Spleen (tissue), 11 donors: ENCODE results near the gene VPS25. TPM values are rescaled to one million over a fixed set of nuclear protein-coding genes. Genes with fewer than 3 reads are reported as not detected.

Experiments
- DNase-seq: peaks from one replicate; pipeline ENCODE4 v3.0.0-alpha.2; 2020
- H3K27ac ChIP-seq, 8 donors: fragments of 200-600 bp; sonication (generic) in 7 of 8; 1 replicate in 4 of 8; 2 replicates in 4 of 8; pipeline versions ENCODE4 v1.5.0 to v1.8.0; 2016 to 2021; ENCODE audit warnings: inconsistent platforms in 4 of 8, mild to moderate bottlenecking in 4 of 8, moderate library complexity in 1 of 8
- H3K27me3 ChIP-seq, 7 donors: fragments of 200-600 bp; sonication (generic) in 6 of 7; replicated peaks in 1 of 7; 1 replicate in 4 of 7; 2 replicates in 3 of 7; pipeline versions ENCODE4 v1.5.0 to v1.8.0; 2016 to 2021; ENCODE audit warnings: inconsistent platforms in 3 of 7, mild to moderate bottlenecking in 1 of 7
- H3K36me3 ChIP-seq, 6 donors: fragments of 200-600 bp; sonication (generic) in 5 of 6; 1 replicate in 4 of 6; 2 replicates in 2 of 6; pipeline versions ENCODE4 v1.5.0 to v1.8.0; 2016 to 2021; ENCODE audit warnings: inconsistent platforms in 2 of 6
- H3K4me1 ChIP-seq, 6 donors: fragments of 200-600 bp; sonication (generic) in 5 of 6; 1 replicate in 3 of 6; 2 replicates in 3 of 6; pipeline versions ENCODE4 v1.5.0 to v1.8.0; 2016 to 2021; ENCODE audit warnings: inconsistent platforms in 3 of 6
- H3K4me3 ChIP-seq, 8 donors: fragments of 200-600 bp; sonication (generic) in 7 of 8; 1 replicate in 4 of 8; 2 replicates in 4 of 8; pipeline versions ENCODE4 v1.5.0 to v1.8.0; 2016 to 2021; ENCODE audit warnings: inconsistent platforms in 4 of 8, mild to moderate bottlenecking in 4 of 8, moderate library complexity in 2 of 8
- H3K9me3 ChIP-seq, 8 donors: fragments of 200-600 bp; sonication (generic) in 7 of 8; 1 replicate in 4 of 8; 2 replicates in 4 of 8; pipeline versions ENCODE4 v1.5.0 to v1.8.0; 2016 to 2021; ENCODE audit warnings: inconsistent platforms in 4 of 8
- CTCF ChIP-seq, 11 experiments: fragments of 200-600 bp in 7 of 11; fragments of 450-650 bp in 4 of 11; sonication (generic) in 4 of 11; IDR thresholded peaks in 8 of 11; conservative IDR thresholded peaks in 3 of 11; 1 replicate in 7 of 11; 2 replicates in 4 of 11; pipeline versions ENCODE4 v1.4.0 to v1.8.0; 2016 to 2021; ENCODE audit warnings: antibody characterized with exemption in 11 of 11, inconsistent platforms in 4 of 11, mild to moderate bottlenecking in 1 of 11
- POLR2A ChIP-seq, 3 donors: fragments of 450-650 bp; IDR thresholded peaks; one replicate each; pipeline ENCODE4 v1.5.1; 2017; ENCODE audit warnings: antibody characterized with exemption in 3 of 3, mild to moderate bottlenecking in 1 of 3
- POLR2AphosphoS5 ChIP-seq, 3 donors: sonication (generic); formaldehyde crosslinking; IDR thresholded peaks; one replicate each; pipeline ENCODE4 v1.5.1; 2017; ENCODE audit warnings: antibody characterized with exemption in 3 of 3
- WGBS, 5 donors: extraction: QIAGEN DNeasy Blood & Tissue Kit in 3 of 5; methylation state at CpG; one replicate each; pipeline versions ENCODE4 v1.1.5 to v1.1.7; 2013 to 2018; 5-methylcytosine and 5-hydroxymethylcytosine counted together
- intact Hi-C: fragments of 100-400 bp; cut with DNase I; formaldehyde crosslinking; loops from one replicate; pipeline ENCODE4 v1.15.0; 2023; ENCODE audit warnings: low total_unique reads
- polyA plus RNA-seq, 3 donors: library from polyadenylated mRNA; stranded (reverse); fragments of 200-250 nt; gene quantifications; one replicate each; pipeline ENCODE4 v1.2.1, GENCODE V29; 2013
- total RNA-seq, 7 donors: library from RNA; depleted of rRNA in 3 of 7; stranded (reverse); fragments of >200 nt in 3 of 7; fragmentation: NEBNext Ultra II Directional in 4 of 7; extraction: Animal tissue kit (Norgen Biotek cat#: 25700) in 4 of 7; gene quantifications; one replicate each; pipeline versions ENCODE4 v1.1.0 to v1.2.1, GENCODE V29; 2016 to 2021
- donor health status: healthy with polysubstance abuse.
- donor health status: DM: no; HTN: no; CAD: no; lungs with moderate emphysema.
- donor health status: DM: no; HTN: no; CAD: no.
- donor health status: Bipolar disorder and iron deficiency.
- donor health status: healthy.
- donor health status: DM: no; HTN: no; CAD: no.
- donor health status: DM: yes; HTN: yes; CAD: no.

Gene VPS25
- total and polyA plus RNA-seq, 10 donors = 29.6 to 47.7 (median 35.0) TPM

GRCh38 chr17:42797067-42798007, 24.1 kb downstream of the VPS25 start:
- no peak for DNase-seq
- peak overlapping the region; percentile 62 to 97 (median 84) for H3K4me3 ChIP-seq
- H3K9me3 ChIP-seq = no peaks in the 10 kb centered on the region
- 75 to 86% (median 78%) methylated on average over 10 of the region's 10 CpGs for WGBS, 5 donors
- peaks cover 0 to 20% (median 2%) of the 10 kb centered on the region in 6 donors for H3K36me3 ChIP-seq
- peak overlapping the region in 2 of 8 donors; percentile 76 to 84 for H3K27ac ChIP-seq
- peaks cover 13 to 43% (median 25%) of the 10 kb centered on the region in 6 donors for H3K4me1 ChIP-seq
- TF ChIP-seq POLR2A (IDR thresholded peaks at IDR 0.05) = no peak
- no peak for TF ChIP-seq CTCF (IDR thresholded peaks at IDR 0.05 in 8 of 11, conservative IDR thresholded peaks at IDR 0.05 in 3 of 11)
- TF ChIP-seq POLR2AphosphoS5 (IDR thresholded peaks at IDR 0.05) = no peak
- intact Hi-C loops = no loop called here
- no peaks in the 10 kb centered on the region for H3K27me3 ChIP-seq

- Histone ChIP-seq H3K27ac (peak overlapping the region in 6 of 8 donors; percentile 61 to 84 (median 76)), H3K9me3 (no peaks in the 10 kb centered on the region), H3K4me1 (peaks cover 13 to 43% (median 25%) of the 10 kb centered on the region in 6 donors), H3K27me3 (no peaks in the 10 kb centered on the region), H3K36me3 (peaks cover 0 to 20% (median 2%) of the 10 kb centered on the region in 6 donors), H3K4me3 (peak overlapping the region; percentile 62 to 97 (median 84))
- 14 to 19% (median 17%) methylated on average over 10 of the region's 10 CpGs for WGBS, 5 donors
- DNase-seq = no peak
- intact Hi-C loops = no loop called here
- no peak for TF ChIP-seq POLR2AphosphoS5 (IDR thresholded peaks at IDR 0.05)
- TF ChIP-seq CTCF (IDR thresholded peaks at IDR 0.05 in 8 of 11, conservative IDR thresholded peaks at IDR 0.05 in 3 of 11) = no peak
- no peak for TF ChIP-seq POLR2A (IDR thresholded peaks at IDR 0.05)
These were observed 24.7 kb downstream of the VPS25 start for GRCh38 chr17:42798011-42798382.

- intact Hi-C loops = no loop called here
- no peaks in the 10 kb centered on the region for H3K9me3 ChIP-seq
- 22 to 41% (median 27%) methylated on average over 45 to 66 of the region's 66 CpGs for WGBS, 5 donors
- peak; percentile 97 for DNase-seq
- H3K27me3 ChIP-seq = no peaks in the 10 kb centered on the region
- H3K4me3 ChIP-seq = peak within 1 kb of the TSS; percentile 62 to 97 (median 84)
- H3K36me3 ChIP-seq = peaks cover 0 to 20% (median 2%) of the 10 kb centered on the region in 6 donors
- TF ChIP-seq CTCF (IDR thresholded peaks at IDR 0.05 in 8 of 11, conservative IDR thresholded peaks at IDR 0.05 in 3 of 11) (peak in 1 of 11 experiments; percentile 22), POLR2AphosphoS5 (IDR thresholded peaks at IDR 0.05) (peak; percentile 78 to 90 (median 82)), POLR2A (IDR thresholded peaks at IDR 0.05) (no peak)
- H3K27ac ChIP-seq = peak within 1 kb of the TSS in 6 of 8 donors; percentile 61 to 84 (median 76)
- peaks cover 13 to 43% (median 25%) of the 10 kb centered on the region in 6 donors for H3K4me1 ChIP-seq
These were observed 25.4 kb downstream of the VPS25 start, which contains the start of the genes CNTD1 and COA3 for GRCh38 chr17:42798383-42799380. TSS of gene CNTD1 (plus strand) at chr17:42798861. CDS start at chr17:42799068, 207 bp downstream. TSS of gene COA3 (minus strand) at chr17:42798704. CDS start at chr17:42798681, 23 bp downstream.
